Loucy (cell line): Measurements from ENCODE around the gene PRAMEF6.
"Not testable (repeated sequence)": the region's sequence is repeated elsewhere in the genome, so short reads cannot be mapped to it uniquely, and the experiment has no call there.

Experiments used
- EZH2phosphoT487 ChIP-seq: fragments of 200-600 bp; IDR thresholded peaks from 2 replicates; pipeline ENCODE4 v1.6.1; 2018; ENCODE audit warnings: antibody characterized with exemption, mild to moderate bottlenecking, moderate library complexity, borderline replicate concordance
- TF ChIP-seq, protein P1 (sequence below): fragments of 200-600 bp; sonication (generic); conservative IDR thresholded peaks from 2 replicates; pipeline ENCODE4 v1.5.1; 2014; ENCODE audit warnings: mild to moderate bottlenecking, antibody characterized with exemption, low read length

DNA sequence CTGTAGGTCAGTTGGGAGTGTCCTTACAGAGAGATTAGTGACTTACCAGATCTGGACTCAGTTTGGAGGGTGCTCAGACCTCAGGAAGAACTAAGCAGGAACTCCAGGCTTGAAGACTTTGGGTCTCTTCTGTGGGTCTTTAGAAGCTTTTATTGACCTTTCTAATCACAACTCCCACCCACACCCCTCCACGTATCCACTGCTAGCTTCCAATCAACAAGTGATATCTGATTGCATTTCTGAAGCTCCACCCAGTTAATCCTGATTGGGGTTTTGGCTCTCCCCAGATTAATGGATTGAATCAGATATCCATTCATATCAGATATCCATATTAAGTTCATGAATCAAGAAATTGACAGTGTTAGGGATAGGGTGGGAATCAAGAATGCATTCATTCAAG lies 49.2 kb downstream of the PRAMEF6 start, which contains the start of gene PRAMEF10:
- TF ChIP-seq, protein P1, sequence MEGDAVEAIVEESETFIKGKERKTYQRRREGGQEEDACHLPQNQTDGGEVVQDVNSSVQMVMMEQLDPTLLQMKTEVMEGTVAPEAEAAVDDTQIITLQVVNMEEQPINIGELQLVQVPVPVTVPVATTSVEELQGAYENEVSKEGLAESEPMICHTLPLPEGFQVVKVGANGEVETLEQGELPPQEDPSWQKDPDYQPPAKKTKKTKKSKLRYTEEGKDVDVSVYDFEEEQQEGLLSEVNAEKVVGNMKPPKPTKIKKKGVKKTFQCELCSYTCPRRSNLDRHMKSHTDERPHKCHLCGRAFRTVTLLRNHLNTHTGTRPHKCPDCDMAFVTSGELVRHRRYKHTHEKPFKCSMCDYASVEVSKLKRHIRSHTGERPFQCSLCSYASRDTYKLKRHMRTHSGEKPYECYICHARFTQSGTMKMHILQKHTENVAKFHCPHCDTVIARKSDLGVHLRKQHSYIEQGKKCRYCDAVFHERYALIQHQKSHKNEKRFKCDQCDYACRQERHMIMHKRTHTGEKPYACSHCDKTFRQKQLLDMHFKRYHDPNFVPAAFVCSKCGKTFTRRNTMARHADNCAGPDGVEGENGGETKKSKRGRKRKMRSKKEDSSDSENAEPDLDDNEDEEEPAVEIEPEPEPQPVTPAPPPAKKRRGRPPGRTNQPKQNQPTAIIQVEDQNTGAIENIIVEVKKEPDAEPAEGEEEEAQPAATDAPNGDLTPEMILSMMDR = not testable (repeated sequence)
- TF ChIP-seq EZH2phosphoT487 = not testable (repeated sequence)
